ELR (cell line): ENCODE results near the gene GRAP.
"Not testable (repeated sequence)": the region's sequence is repeated elsewhere in the genome, so short reads cannot be mapped to it uniquely, and the experiment has no call there.

Experiments
- DNase-seq: peaks from one replicate; pipeline ENCODE4 v3.0.0-alpha.2; 2015; ENCODE audit warnings: low read depth

The GRAP gene

DNA sequence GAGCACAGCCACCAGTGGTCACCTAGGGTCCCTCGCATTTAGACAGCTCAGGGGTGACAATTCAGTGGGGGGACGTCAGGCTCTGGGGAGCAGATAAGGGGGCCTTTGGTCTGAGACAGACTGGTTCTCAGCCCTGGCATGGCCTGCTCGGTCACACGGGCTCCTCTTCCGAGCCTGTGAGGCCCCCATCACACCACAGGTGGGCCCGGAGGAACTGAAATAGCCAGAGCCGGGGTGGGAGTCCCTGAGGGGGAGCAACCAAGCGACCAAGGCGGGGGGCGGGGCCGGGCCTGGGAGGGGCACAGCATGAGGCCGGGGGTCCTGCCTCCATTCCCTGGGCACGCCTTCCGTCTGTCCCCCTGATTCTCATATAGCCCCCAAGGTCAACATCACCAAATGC, 4.4 kb downstream of the GRAP start:
- DNase-seq, result not testable (repeated sequence)

DNA sequence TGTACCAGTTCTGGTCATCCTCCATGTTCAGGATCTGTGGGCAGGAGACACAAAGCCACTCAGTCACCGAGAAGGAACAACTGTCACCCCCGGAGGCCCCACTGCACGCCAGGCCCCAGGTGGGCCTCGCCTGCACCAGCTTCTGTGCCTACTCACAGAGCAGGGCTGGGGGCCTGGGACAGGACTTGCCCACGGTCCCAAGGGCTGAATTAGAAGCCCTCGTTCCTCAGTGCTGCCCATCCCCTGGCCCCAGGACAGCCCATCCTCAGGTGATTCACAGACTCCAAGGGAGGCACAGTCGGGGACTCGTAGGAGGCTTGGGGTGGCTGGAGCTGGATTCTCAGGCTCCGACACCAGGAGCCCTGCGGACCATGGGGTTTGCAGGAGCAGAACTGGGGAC, 4.9 kb downstream of the GRAP start:
- DNase-seq, result not testable (repeated sequence)

DNA sequence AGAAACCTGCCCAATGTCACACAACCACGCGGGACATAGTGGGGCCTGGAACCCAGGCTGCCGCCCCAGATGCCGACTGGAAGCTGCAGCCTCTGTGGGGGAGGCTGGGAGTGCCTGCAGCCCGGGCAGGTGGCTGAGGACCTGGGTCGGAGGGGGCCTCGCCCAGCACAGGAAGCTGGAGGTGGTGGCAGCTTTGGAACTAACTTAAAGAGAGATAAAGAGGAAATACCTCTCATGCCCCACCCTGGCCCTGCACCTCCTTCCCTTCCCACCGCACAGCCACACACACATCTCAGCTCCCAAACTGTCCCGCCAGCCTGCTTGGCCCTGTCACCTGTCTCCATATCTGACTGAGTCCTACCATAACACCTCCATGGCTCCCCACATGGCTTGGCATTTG, 6.4 kb downstream of the GRAP start:
- DNase-seq, result not testable (repeated sequence)

DNA sequence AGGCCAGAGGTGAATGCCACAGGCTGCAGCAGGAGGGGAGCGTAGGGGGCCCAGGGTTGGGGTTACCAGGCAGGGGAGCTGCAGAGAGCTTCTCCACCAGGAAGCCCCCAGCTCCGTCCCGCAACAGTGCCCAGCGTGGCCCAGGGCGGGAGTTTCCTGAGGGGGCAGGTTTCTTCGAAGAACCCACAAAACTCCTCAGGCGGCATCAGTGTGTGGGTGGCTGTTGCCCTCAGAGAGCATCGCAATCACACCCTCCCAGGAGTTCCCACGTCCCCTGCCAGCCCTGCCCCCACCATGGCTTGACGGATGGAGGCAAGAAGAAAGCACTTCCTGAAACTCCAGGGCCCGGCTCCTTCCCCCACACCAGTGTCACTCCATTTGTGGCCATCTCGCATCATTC, 8.0 kb downstream of the GRAP start:
- not testable (repeated sequence) for DNase-seq

DNA sequence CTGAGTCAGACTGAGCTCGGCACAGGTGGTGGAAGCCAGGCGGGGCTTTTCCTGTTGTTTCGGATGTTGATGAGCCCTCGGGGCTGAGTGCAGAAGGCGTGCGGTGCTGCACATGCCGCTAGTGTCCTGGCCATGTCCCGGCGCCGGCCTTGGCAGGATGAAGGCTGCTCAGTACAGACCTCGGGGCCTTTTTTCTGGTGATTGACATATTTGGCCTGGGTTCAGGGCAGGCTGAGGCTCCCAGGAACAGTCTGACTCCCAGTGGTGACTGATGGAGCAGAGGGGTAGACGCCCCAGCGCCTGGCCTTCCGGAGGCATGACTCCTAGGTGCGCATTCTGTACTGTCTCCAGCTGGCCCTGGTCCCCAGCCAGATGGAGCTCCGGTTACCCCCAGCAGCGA, 8.8 kb downstream of the GRAP start:
- DNase-seq, result not testable (repeated sequence)

DNA sequence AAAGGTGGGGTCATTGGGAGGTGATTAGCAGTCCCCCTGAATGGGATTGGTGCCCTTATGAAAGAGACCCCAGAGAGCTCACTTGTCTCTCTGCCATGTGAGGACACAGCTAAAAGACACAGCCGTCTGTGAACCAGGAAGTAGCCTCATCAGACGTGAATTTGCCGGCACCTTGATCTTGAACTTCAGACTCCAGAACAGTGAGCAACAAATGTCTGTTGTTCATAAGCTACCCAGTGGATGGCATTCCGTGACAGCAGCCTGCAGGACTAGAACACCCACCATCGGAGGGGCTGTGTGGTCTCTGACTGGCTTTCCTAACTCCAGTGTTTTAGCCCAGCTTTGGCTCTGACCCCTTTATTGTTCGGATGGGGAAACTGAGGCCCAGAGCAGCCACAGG, 9.2 kb downstream of the GRAP start:
- DNase-seq, result not testable (repeated sequence)

DNA sequence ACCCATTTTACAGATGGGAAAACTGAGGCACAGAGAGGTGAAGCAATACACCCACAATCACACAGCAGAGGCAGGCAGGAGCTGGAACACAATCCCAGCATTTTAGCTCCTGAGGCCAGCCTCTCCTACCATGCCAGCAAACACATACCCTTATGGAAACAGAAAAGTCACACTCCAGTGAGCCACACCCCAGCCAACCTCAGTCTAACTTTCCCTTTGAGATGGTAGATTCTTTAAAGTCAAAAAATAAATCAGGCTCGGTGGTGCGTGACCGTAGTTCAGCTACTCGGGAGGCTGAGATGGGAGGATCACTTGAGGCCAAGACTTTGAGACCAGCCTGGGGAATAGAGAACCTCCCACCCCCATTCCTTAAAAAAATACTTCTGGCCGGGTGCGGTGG, 10.6 kb downstream of the GRAP start:
- not testable (repeated sequence) for DNase-seq

DNA sequence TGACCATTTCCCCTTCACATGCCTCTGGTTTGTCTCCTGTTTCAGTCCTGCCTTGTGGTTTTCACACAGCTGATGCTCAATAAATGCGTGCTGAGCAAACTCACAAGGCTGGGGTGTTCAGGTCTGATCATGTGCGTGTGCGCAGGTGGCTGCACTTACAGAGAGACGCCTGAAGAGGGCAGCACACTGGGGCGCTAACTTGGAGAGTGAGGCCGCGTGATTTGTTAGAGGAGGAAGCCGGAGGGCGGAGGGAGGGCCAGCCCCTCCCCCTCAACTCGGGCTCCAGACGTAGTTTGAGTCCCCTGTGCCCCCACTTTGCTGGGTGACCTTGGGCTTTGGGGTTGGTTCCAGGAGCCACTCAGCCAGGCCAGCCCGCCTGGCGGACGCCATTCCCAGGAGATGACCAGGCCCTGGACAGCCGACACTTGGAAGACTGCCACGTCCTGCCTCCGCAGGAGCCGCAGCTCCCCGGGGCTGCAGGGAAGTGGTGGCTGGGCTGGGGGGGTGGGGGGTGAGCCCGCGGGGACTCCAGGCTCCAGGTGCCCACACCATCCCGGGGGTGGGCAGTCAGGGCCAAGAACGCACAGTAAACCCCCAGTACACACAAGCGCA, 14.3 kb downstream of the GRAP start:
- DNase-seq, result not testable (repeated sequence)

DNA sequence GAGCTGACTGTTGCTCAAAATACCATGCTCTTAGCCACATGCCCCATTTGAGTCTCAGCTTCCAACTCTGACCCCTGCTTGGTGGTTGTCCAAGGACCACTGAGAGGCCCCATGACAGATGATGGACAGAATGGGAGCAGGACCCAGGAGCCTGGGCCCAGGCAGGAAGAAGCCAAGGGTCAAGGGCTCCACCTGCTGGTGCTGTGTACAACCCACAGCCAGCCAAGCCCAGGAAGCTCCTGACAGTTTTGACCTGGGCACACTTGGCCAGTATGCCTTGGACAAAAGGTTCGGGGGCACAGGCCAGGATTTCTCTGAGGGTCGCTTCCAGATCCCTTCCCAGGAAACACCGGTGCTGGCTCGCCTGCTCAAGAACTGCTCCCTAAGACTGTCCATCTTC, 15.0 kb downstream of the GRAP start:
- DNase-seq, result not testable (repeated sequence)

DNA sequence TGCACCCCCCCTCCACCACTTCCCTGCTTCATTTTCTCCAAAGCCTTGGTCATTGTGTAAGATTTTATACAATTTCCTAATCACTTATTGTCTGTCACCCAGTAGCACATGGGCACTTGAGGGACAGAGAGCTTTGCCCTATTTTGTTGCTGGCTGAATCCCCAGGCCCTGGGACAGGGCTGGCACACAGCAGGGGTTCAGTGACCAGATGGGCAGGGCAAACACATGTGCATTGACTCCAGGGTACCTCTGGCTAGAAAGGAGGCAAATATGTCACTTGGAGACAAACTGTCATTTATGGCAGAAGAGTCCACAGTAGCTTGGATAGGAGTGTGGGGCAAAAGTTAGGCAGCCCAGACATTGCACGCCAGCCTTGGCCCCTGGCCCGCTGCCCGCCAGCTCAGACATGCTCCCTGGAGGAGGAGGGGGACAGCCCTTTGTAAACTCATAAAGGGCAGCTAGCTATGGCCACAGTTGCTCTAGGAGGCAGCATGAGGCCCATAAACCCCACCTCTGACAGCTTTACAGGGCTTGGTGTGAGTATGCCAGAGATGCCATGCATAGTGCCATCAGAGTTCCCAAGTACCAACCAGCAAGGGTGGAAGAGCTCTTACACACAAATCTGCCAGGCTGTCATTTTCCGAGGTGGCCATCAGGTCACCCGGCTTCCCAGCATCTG, 15.8 kb downstream of the GRAP start:
- not testable (repeated sequence) for DNase-seq

DNA sequence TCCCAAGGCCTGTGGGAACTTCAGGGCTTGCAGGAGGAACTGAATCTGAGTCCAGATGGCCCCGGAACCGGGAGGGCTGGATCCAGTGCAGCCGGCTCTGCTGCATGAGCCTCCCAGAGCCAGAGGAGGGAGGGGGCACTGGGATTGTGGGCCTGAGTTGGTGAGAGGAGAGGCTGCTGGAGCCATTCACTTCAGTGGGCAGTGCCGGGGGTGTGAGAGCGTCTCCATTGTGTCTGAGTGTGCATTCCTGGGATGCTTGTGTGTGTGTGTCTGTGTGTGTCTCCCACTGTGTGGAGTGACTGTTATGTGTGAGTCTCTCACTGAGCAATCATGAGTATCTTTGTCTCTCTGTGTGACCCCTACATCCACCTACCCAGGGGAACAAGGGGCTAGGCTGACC, 17.0 kb downstream of the GRAP start:
- DNase-seq, result not testable (repeated sequence)

DNA sequence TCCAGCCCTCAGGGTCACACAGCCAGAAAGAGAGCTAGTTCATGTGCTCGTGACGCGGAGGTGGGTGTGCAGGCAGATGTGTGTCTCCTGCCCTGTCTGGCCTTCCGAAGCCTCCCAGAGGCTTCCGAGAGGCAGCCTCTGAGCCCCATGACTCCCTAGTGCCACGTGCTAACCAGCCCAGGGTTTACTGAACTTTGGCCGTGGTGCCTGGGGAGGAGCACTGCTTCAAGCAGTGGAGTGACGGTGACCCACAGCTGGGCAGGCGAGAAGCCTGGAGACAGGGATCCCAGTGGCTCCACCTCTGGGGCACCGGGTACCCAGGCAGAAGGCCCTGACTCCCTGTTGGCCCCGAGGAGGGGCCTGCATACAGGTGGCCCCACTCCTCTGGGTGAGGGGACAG, 18.1 kb downstream of the GRAP start:
- DNase-seq, result not testable (repeated sequence)

DNA sequence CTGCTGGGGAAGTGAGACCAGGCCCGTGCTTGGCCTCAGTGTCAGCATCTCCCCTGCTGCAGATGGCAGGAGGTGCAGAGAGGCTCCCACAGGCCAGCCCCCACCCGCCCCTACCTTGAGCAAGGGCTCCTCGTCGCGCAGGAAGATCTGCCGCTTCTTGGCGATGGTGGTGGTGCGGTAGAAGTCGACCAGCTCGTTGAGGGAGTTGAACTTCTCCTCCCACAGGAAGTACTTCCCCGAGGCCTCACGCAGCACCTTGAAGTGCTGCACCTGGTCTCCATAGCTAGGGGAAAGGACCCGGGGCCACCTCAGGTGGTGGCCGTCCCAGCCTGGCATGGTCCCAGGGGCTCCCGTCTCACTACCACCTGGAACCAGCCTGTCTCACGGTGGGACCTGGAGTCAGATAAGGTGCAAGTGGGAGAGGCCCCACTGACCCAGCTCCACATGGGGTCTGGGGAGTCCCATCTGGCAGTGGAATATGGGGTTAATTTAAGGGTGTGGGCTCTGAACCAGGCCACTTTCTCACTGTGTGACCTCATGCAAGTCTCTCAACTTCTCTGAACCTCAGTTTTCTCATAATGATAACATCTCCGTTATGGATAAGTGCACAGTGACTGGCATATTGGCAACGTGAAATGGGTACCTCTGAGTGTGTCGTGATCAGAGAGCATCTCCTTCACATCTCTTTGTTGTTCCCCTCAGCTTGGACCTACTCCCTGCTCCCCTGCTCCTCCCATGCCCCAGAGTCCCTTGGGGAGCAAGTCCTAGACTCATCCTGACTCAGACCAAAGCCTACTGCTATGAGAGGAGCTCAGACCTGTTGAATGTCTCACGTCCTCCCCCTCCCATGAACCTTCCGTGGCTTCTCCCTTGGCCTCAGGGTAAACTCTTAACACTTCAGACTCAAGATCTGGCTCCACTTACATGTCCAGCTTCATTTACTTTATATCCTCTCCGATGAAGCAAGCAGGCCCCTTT, 22.4 kb downstream of the GRAP start:
- peak; percentile 92 for DNase-seq

DNA sequence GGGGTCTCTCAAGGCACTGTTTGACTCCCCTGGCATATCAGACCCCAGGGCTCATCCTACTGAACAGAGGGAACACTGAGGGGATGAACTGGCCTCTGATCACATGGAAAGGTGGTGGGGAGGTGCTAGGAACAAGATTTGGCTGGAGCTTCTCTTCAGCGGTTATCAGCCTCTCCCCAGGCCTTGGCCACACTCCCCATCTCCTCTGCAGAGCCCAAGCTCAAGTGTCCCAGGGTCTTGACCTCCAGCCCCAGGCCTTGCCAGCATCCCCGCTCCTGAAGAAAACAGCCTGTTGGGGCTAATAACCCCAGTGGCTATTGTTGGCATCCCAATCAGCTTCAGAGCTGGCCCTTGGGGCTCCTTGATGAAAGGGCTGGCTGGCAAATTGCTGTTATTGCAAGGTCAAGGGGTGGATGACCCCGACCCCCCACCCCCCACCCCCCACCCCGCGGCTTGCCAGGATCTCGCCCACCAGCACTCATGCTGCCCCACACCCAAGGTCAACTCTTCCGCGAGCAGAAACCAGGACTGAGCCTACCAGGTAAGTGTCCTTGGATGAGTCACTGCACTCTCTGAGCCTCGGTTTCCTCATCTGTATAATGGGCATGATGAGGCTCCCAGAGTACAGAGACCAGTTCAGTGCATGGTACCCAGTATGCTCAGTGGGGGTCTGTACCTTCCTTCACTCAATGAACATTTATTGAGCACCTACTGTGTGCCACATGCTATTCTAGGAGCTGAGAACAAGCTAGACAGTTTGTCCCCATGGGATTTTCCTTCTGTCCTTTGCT, 23.4 kb downstream of the GRAP start:
- no peak for DNase-seq

DNA sequence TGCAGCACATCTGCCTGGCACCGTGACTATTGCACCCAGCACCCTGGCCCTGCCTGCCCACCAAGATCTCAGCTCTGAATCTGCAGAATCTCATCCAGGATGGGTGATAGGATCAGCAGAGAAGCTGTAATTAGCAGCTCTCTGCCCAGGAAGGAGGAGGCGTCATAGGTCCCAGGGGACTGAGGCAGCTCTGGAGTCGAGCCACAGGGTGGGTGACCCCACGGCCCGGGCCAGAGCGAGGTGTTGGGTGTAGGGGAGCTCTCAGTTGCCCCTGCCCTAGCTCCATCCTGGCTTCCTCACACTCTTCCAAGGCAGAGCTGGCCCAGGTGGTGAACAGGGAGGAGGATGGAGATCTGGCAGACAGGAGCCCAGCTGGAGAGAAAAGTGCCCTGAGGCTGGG, 24.0 kb downstream of the GRAP start:
- no peak for DNase-seq

DNA sequence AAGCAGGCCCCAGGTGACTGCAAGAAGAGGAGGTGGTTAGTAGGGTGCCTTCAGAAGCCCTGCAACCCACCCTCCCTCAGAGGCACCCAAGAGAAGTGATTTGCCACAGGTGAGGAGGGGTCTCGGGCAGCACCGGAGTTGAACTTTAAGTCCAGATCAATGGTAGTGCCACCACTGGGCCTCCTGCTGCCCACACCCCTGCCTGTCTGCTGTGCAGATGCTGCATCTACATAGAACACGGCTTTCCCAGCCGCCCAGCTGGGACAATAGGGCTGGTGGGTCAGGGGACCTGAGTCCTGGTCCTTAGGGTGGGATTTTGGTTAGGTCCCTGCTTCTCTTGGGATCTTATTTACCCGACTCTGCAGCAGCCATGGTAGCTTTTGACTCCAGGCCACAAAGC, 24.6 kb downstream of the GRAP start:
- no peak for DNase-seq

DNA sequence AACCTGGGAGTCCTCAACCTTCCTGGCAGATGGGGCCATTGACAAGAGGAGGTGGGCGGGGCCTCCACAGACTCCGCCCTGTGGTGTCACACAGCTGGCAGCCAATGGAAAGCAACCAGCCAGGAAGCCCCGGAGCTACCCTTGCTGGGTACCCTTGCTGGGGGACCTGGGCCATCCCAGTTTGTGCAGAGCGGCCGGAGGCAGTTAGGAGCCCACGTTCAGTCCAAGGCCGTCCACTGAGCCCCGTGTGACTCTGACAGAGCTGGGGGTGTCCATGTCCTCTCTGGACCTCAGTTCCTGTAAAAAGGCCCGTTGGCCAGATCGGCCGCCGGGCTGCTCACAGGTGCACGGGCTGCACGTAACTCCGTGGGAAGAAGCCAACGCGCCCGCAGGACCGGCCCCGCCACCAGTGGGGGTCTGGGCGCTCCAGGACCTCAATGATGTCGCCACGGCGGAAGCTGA, 25.1 kb downstream of the GRAP start:
- peak; percentile 29 for DNase-seq

DNA sequence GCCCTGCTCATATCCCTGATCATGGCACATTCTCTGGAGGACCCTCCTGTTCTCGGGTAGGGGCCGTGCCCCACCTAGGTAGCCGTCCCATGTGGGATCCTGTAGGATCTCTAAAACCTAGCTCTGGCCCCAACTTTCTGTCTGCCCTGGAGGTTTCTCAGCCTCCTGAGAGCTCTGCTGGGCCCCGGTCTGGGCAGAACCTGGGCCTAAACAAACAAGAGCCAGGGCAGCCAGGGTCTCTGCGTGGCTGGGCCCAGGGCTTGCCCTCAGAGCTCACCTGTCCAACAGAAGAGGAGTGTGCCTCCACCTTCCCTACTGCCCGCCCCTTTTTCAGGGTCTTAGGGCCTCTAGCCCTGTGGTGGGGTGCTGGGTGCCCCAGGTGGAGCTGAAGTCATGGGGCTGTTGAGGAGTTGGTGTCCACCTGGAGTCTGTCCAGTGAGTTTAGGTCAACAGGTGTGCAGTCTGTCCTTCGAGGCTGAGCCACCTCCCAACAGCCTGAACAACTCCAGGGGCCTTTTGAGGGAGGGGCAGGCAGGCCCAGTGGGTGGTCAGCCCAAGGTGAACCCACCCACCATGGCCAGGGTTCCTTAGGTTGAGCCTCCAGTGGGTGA, 25.6 kb downstream of the GRAP start:
- DNase-seq, result not testable (repeated sequence)

DNA sequence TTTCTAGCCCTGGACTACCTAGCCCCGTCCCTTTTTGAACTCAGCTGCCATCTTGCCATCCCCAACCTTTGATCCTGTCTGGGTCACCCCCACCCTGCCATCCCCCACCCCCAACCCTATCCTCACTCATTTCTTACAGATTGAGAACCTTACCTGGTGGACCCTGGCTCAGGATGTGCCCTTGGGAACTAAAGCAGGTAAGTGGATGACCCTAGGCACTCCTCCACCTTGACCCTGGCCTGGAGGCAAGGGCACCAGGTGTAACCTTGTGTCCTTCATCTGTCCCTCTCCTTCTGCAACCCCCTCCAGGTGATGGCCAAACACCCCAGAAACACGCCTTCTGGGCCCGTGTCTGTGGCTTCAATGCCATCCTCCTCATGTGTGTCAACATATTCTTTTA, 26.7 kb downstream of the GRAP start:
- DNase-seq, result no peak

DNA sequence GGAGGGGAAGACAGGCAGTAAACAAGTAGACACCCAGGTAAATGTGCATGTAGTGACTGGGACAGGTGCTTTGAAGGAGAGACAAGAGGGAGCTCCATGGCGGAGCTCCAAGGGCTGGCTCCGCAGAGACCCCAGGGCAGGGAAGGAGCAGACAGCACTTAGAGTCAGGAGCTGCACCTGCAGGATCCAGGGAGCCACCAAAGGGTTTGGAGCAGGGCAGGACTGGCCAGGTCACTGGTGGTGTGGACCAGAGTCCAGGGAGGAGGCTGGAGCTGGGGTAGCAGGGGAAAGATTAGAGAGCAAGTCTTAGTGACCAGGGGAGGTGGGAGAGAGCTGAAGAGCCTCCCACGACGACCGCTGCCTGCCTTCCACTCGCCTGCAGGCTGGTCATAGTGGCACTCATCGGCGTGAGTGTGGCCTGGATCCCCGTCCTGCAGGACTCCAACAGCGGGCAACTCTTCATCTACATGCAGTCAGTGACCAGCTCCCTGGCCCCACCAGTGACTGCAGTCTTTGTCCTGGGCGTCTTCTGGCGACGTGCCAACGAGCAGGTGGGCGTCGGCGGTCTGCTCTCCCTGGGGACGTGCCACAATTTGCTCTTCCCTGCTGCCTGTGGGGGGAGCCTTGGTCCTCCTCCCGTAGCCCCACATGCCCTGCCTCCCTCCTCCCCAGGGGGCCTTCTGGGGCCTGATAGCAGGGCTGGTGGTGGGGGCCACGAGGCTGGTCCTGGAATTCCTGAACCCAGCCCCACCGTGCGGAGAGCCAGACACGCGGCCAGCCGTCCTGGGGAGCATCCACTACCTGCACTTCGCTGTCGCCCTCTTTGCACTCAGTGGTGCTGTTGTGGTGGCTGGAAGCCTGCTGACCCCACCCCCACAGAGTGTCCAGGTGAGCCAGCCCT, 27.5 kb downstream of the GRAP start:
- no peak for DNase-seq
